HG03571 (cell line): Measurements from ENCODE around the gene KRTAP3-1.
"Not testable (repeated sequence)": the region's sequence is repeated elsewhere in the genome, so short reads cannot be mapped to it uniquely, and the experiment has no call there.

ENCODE experiments used
- ATAC-seq: cut with Tn5 transposase; IDR thresholded peaks from one replicate; pipeline ENCODE4 v1.9.1; 2021; ENCODE audit not compliant: unreplicated experiment

The KRTAP3-1 gene

GRCh38 chr17:41008811-41009210 lies at the start of gene KRTAP3-1:
Gene KRTAP3-1 (minus strand): TSS chr17:41009128. CDS start chr17:41009074, 54 bp downstream.
- no peak for ATAC-seq

DNA sequence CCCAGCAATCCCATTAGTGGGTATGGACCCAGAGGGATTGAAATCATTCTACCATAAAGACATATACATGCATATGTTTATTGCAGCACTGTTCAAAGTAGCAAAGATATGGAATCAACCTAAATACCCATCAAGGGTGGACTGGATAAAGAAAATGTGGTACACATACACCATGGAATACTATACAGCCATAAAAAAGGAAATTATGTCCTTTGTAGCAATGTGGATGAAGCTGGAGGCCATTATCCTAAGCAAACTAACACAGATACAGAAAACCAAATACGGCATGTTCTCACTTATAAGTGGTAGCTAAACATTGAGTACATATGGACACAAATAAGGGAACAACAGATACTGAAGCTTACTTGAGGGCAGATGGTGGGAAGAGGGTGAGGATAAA lies 48.6 kb upstream of the KRTAP3-1 start:
- ATAC-seq, result no peak

GRCh38 chr17:41055130-41055529 lies 46.2 kb upstream of the KRTAP3-1 start, which contains the start of gene KRTAP2-2:
Gene KRTAP2-2 (minus strand): TSS chr17:41055230. CDS start chr17:41055211, 19 bp downstream.
- ATAC-seq, result not testable (repeated sequence)

DNA sequence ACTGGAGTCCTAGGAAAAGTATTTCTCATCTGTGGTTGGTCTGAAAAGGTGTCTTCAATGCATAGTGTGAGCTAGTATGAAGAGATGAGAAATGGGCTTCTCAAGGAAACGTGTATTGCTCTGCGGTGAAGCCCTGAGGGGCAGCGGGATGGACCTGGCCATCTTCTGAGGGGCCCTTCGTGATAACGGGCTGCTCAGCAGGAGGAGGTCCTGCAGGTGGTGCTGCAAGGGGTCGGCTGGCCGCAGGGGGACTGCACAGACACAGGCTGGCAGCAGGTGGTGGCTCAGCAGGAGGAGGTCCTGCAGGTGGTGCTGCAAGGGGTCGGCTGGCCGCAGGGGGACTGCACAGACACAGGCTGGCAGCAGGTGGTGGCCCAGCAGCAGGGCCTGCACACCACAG lies 45.6 kb upstream of the KRTAP3-1 start:
- ATAC-seq, result not testable (repeated sequence)

DNA sequence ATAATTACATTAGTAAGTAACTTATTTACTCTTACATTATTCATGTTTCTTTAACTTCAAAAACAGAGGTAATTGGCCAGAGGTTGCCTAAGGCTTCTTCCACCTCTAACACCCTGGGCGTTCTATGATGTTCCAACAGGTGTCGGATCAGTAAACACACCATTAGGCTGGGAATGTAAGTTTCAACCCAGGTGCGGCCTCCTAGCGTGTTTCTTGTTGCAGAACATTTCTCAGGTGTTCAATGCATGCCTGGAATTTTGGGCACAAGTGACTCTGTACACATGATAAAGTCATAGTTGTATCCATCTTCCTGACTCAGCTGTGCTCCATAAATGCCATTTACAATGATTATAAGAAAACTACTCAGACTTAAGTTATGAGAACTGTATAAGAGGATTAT lies 45.1 kb upstream of the KRTAP3-1 start:
- ATAC-seq, result no peak

DNA sequence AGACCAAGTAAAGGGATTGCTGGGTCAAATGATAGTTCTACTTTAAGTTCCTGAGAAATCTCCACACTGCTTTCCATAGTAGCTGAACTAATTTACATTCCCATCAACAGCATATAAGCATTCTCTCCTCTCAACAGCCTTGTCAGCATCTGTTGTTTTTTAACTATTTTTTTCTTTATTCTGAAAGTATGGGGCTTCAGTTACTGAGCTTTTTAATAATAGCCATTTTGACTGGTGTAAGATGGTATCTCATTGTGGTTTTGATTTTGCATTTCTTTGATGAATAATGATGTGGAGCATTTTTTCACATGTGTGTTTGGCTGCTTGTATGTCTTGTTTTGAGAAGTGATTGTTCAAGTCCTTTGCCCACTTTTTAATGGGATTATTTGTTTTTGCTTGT lies 43.6 kb upstream of the KRTAP3-1 start:
- no peak for ATAC-seq

DNA sequence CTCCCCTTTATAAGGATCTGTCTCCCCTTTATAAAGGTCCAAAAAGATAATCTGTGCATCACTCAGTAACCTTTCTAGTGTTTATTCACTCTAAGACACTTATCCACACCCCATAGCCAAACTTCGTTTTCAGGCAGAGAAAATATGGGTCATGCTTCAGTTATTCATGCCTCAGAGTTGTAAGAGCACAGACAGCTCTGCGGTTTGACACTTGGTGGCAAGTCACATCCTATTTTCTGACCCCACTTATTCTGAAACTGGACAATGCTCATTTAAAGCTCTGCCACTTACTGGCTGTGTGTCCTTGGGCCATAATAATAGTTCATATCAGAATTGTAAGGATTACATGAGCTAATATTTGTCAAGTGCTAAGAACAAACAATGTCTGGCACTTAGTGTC lies 40.2 kb upstream of the KRTAP3-1 start:
- no peak for ATAC-seq

DNA sequence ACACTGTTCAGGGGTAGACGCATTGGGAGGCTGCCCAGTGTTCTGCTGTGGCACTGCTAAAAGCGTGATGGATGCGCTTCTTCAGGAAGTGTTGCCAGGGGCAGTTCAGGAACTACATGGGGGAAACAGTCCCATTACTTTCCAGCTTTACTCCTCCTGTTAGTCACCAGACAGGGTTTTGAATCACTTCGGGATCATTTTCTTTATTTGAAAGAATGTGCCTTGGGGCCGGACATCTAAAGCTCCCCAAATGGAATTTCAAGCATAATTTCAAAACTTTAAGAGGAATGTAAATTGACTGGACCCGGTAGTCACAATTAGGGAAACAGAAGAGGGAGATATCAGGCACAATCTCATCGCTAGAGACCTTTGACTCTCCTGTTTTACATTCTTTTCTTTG lies 39.5 kb upstream of the KRTAP3-1 start:
- ATAC-seq, result no peak

DNA sequence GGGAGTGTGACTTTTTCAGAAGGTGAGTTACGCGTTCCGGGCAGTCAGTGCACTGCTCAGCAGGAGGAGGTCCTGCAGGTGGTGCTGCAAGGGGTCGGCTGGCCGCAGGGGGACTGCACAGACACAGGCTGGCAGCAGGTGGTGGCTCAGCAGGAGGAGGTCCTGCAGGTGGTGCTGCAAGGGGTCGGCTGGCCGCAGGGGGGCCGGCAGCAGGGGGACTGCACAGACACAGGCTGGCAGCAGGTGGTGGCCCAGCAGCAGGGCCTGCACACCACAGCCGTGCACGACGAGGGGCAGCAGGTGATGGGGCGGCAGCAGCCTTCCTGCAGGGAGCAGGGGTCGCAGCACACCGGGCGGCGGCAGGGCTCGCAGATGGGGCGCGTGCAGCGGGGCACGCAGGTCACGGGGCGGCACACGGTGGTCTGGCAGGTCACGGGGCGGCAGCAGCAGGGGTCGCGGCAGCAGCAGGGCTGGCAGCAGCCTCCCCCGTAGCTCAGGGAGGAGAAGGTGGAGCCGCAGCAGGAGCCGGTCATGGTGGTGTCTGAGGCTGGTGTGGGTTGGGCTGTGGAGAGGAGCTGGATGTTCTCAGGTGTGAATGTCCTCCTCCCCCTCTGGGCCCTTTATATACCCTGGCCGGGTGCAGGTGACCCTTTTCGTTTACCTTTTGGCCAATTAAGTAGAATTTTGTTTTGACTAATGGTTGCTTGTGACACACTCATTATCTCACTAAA lies 38.0 kb upstream of the KRTAP3-1 start, which contains the start of gene KRTAP2-1:
Gene KRTAP2-1 (minus strand): TSS at position 582 of the 731 bp plus-strand sequence. CDS start 49 bp downstream, at position 533.
- not testable (repeated sequence) for ATAC-seq

GRCh38 chr17:41042953-41043352 lies 34.0 kb upstream of the KRTAP3-1 start:
- ATAC-seq, result no peak

DNA sequence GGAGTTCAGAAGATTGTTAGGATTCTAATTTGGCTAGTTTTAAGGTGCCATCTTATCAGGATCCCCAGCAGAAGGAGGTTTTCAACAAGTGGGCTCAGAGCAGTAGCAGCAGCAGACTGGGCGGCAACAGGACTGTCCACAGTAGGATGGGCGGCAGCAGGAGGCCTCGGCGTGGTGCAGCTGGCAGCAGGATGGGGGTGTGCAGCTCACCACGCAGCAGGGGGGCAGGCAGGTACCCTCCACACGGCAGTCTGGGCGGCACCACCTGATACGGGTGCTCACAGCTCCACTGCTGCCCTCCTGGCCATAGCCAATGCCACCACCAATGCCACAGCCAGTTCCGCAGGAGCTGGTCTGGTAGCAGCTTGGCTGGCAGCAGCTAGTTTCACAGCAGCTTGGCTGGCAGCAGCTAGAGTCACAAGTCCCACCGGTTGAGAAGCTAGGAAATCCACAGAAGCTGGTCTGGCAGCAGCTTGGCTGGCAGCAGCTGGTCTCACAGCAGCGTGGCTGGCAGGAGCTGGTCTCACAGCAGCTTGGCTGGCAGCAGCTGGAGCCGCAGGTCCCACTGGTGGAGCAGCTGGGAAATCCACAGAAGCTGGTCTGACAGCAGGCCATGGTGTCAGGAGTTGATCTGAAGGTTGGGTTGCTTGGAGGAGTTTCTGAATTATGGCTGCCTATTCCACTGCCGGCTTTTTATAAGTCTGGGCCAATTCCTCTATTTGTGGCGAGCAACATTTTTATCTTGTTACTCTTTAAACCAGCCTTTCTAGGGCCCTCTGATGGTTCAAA lies 32.0 kb upstream of the KRTAP3-1 start, which contains the start of gene KRTAP1-1:
Gene KRTAP1-1 (minus strand): TSS at position 668 of the 789 bp plus-strand sequence. CDS start 53 bp downstream, at position 615.
- not testable (repeated sequence) for ATAC-seq

GRCh38 chr17:41037853-41038350 lies 29.0 kb upstream of the KRTAP3-1 start:
- no peak for ATAC-seq

DNA sequence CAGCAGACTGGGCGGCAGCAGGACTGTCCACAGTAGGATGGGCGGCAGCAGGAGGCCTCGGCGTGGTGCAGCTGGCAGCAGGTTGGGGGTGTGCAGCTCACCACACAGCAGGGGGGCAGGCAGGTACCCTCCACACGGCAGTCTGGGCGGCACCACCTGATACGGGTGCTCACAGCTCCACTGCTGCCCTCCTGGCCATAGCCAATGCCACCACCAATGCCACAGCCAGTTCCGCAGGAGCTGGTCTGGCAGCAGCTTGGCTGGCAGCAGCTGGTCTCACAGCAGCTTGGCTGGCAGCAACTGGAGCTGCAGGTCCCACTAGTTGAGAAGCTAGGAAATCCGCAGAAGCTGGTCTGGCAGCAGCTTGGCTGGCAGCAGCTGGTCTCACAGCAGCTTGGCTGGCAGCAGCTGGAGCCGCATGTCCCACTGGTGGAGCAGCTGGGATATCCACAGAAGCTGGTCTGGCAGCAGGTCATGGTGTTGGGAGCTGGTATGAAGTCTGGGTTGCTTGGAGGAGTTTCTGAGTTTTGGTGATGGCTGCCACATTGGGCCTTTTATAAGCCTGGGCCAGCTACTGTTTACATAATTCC lies 25.5 kb upstream of the KRTAP3-1 start, which contains the start of gene KRTAP1-3:
Gene KRTAP1-3 (minus strand): TSS at position 529 of the 590 bp plus-strand sequence. CDS start 53 bp downstream, at position 476.
- not testable (repeated sequence) for ATAC-seq

DNA sequence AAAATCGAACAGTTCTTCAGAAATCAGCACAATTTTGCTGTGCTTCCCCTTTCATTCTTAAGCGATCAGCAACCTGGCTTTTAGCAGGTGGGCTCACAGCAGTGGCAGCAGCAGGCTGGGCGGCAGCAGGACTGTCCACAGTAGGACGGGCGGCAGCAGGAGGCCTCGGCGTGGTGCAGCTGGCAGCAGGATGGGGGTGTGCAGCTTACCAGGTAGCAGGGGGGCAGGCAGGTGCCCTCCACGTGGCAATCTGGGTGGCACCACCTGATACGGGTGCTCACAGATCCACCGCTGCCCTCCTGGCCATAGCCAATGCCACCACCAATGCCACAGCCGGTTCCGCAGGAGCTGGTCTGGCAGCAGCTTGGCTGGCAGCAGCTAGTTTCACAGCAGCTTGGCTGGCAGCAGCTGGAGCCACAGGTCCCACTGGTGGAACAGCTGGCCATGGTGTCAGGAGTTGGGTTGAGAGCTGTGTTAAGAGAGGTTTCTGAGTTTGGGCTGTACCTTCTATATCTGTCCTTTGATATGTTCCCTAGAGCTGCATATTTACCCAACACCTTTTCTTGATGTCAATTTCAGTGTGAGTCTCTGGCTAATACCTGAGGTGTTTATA lies 20.8 kb upstream of the KRTAP3-1 start, which contains the start of gene KRTAP1-4:
Gene KRTAP1-4 (minus strand): TSS at position 563 of the 613 bp plus-strand sequence. CDS start 117 bp downstream, at position 446.
- ATAC-seq, result no peak

GRCh38 chr17:41026715-41027471 lies 18.0 kb upstream of the KRTAP3-1 start, which contains the start of gene KRTAP1-5:
Gene KRTAP1-5 (minus strand): TSS chr17:41027208. CDS start chr17:41027155, 53 bp downstream.
- ATAC-seq, result no peak

DNA sequence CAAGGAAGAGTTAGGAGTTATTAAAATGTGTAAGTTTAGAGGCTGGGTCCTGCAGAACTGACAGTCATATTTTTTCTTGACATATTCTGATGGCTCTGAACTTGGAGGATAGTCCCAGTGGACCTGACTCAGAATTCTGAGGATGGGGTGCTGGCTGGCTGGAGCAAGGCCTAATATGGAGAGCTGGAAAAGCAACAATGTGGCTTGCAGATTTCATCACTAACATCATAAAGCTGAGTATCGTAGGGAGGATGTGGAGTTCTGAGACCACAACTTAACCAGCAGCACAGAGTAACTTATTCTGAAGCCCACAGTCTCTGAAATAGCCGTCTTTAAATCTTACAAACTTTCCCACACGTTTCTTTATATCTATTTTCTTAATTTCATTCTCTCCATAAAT lies 15.8 kb upstream of the KRTAP3-1 start:
- no peak for ATAC-seq

DNA sequence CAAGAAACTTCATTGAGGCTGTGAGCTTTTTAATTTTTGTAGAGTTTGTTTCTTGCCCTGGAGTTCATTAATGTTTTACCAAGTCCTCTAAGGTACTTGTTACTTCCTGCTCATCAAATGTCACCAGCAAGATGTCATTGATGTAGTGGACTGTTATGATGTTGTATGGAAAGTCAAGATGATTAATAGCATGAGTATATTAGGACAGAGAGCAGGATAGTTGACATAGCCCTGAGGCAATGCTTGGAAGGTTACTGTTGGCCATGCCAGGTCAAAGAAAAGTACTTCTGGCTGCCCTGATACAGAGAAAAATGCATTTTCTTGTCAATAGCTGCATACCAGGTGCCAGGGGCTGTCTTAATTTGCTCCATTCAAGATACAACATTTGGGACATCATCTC lies 11.4 kb upstream of the KRTAP3-1 start:
- ATAC-seq, result no peak

DNA sequence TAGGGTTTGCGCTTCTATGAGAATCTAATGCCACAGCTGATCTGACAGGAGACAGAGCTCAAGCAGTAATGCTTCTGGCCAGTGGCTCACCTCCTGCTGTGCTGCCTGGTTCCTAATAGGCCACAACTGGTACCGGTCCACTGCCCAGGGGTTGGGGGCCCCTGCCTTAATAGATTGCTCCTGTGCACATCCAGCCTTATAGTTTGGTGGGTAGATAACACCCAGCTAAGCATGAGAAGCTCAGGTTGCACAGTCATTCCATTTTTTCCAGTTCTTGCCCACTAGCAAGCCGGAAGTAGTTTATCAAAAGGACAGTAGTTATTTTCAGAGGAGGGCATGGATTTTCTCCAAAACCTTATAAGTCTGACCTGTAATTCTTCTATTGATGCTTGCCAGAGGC lies 10.5 kb upstream of the KRTAP3-1 start:
- no peak for ATAC-seq

DNA sequence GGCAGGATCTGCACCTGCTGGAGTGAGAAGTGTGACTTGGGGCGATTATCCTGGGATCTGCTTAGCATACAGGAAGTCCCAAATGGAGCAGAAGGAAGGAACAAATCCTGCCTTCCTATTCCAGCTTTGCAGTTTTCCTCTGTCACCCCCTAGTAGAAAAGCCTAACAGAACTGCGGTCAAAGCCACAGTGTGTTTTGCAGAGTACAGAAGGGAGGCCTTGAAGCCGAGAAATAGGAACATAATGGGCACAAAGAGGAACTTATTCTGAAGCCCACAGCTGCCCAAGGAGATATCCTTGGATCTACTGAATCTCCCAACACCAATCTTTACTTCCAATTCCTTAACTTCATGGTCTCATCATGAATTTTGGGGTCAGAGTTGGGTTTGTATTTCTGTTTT lies 9.6 kb upstream of the KRTAP3-1 start:
- ATAC-seq, result no peak
